HepG2 (cell line): ENCODE measurements around the gene JAZF1. TPM values are rescaled to one million over a fixed set of nuclear protein-coding genes. Genes with fewer than 3 reads are reported as not detected.

Experiments
- CHCHD3 ChIP-seq: sonication (generic); formaldehyde crosslinking; IDR thresholded peaks from 2 replicates; pipeline ENCODE4 v1.8.0; 2022; ENCODE audit warnings: mild to moderate bottlenecking, missing genetic modification reagents, moderate library complexity
- DMAP1 ChIP-seq: IDR thresholded peaks from 2 replicates; pipeline ENCODE4 v1.6.1; 2016
- FOSL1 ChIP-seq: sonication (generic); formaldehyde crosslinking; IDR thresholded peaks from 2 replicates; pipeline ENCODE4 v1.9.0; 2021; ENCODE audit warnings: missing genetic modification reagents, borderline replicate concordance
- JDP2 ChIP-seq: sonication (generic); formaldehyde crosslinking; IDR thresholded peaks from 2 replicates; pipeline ENCODE4 v1.8.1; 2022; ENCODE audit warnings: missing genetic modification reagents, borderline replicate concordance
- MLXIP ChIP-seq: sonication (generic); formaldehyde crosslinking; IDR thresholded peaks from 2 replicates; pipeline ENCODE4 v1.9.0; 2021; ENCODE audit warnings: missing genetic modification reagents, borderline replicate concordance
- PRPF4 ChIP-seq: fragments of 200-400 bp; formaldehyde crosslinking; IDR thresholded peaks from 2 replicates; pipeline ENCODE4 v1.6.1; 2016; ENCODE audit warnings: low read length, low read depth; ENCODE audit not compliant: poor library complexity, severe bottlenecking
- RCOR2 ChIP-seq: IDR thresholded peaks from 2 replicates; pipeline ENCODE4 v1.6.1; 2016; ENCODE audit warnings: missing biosample characterization, missing genetic modification reagents
- RERE ChIP-seq: IDR thresholded peaks from 2 replicates; pipeline ENCODE4 v1.6.1; 2016; ENCODE audit warnings: low read depth, missing genetic modification reagents, missing compliant biosample characterization
- RNF2 ChIP-seq: fragments of 450-650 bp; conservative IDR thresholded peaks from 2 replicates; pipeline ENCODE4 v1.6.1; 2016; ENCODE audit warnings: low read depth
- SOX5 ChIP-seq: IDR thresholded peaks from 2 replicates; pipeline ENCODE4 v1.6.1; 2016; ENCODE audit warnings: borderline replicate concordance
- ZNF12 ChIP-seq: sonication (generic); formaldehyde crosslinking; IDR thresholded peaks from 2 replicates; pipeline ENCODE4 v1.5.0; 2020; ENCODE audit warnings: missing genetic modification reagents
- ZNF878 ChIP-seq: sonication (generic); formaldehyde crosslinking; IDR thresholded peaks from 2 replicates; pipeline ENCODE4 v1.8.1; 2023; ENCODE audit warnings: mild to moderate bottlenecking, missing genetic modification reagents, moderate library complexity
- polyA plus RNA-seq, 8 experiments: library from polyadenylated mRNA; depleted of rRNA in 3 of 8; stranded (reverse) in 7 of 8; unstranded in 1 of 8; fragments of >200 nt; fragmentation: Illumina TruSeq in 4 of 8; extraction: Trizol in 4 of 8; gene quantifications; 2 replicates each; pipeline versions ENCODE4 v1.2.1 to v1.2.3, GENCODE V29; 2011 to 2016; ENCODE audit warnings: low read depth in 4 of 8, missing spikeins in 1 of 8, mixed read lengths in 1 of 8; ENCODE audit not compliant: insufficient read depth in 1 of 8
- total RNA-seq, 5 experiments: library from RNA; depleted of rRNA; stranded (reverse); fragments of >200 nt; fragmentation: Illumina TruSeq; extraction: Trizol; gene quantifications; 2 replicates each; pipeline ENCODE4 v1.2.3, GENCODE V29; 2016; ENCODE audit warnings: low read depth in 1 of 5

Gene JAZF1
- total and polyA plus RNA-seq, 2 of the 13 experiments (the other 11 are each of a cell fraction or from before 2014, with no cell fraction given) = not detected

- no peak for TF ChIP-seq ZNF878 (CRISPR knock-in tag)
- no peak for TF ChIP-seq RCOR2 (CRISPR knock-in tag)
- no peak for TF ChIP-seq DMAP1 (CRISPR knock-in tag)
- TF ChIP-seq PRPF4 = no peak
- TF ChIP-seq RNF2 = no peak
- TF ChIP-seq MLXIP = no peak
- TF ChIP-seq RERE = no peak
- no peak for TF ChIP-seq FOSL1 (CRISPR knock-in tag)
- no peak for TF ChIP-seq CHCHD3
- no peak for TF ChIP-seq SOX5 (CRISPR knock-in tag)
- no peak for TF ChIP-seq ZNF12 (CRISPR knock-in tag)
- no peak for TF ChIP-seq JDP2
Observed at GRCh38 chr7:27991006-27991528, 189.5 kb downstream of the JAZF1 start (continued).
